Spinal cord (tissue), 10 donors: Measurements from ENCODE around the gene GSG1. TPM values are rescaled to one million over a fixed set of nuclear protein-coding genes. Genes with fewer than 3 reads are reported as not detected.

Source experiments
- DNase-seq, 6 donors: peaks; one replicate each; pipeline versions ENCODE4 v3.0.0 to v3.0.0-alpha.2; 2013 to 2015; ENCODE audit warnings: low spot score in 6 of 6, low read depth in 4 of 6
- H3K27ac ChIP-seq: one replicate; pipeline ENCODE4 v1.5.1; 2013; ENCODE audit warnings: low read depth, low read length, control low read depth
- H3K27me3 ChIP-seq: one replicate; pipeline ENCODE4 v1.6.1; 2013; ENCODE audit warnings: low read length; ENCODE audit not compliant: control insufficient read depth, insufficient read depth
- H3K36me3 ChIP-seq: one replicate; pipeline ENCODE4 v1.6.1; 2013; ENCODE audit warnings: low read length; ENCODE audit not compliant: control insufficient read depth, insufficient read depth
- H3K4me1 ChIP-seq: one replicate; pipeline ENCODE4 v1.6.1; 2013; ENCODE audit warnings: low read length; ENCODE audit not compliant: control insufficient read depth, insufficient read depth
- H3K4me3 ChIP-seq: one replicate; pipeline ENCODE4 v1.5.1; 2013; ENCODE audit warnings: low read depth, low read length, control low read depth
- H3K9me3 ChIP-seq: one replicate; pipeline ENCODE4 v1.6.1; 2013; ENCODE audit warnings: low read length; ENCODE audit not compliant: control insufficient read depth, insufficient read depth
- WGBS: methylation state at CpG from one replicate; pipeline ENCODE4 v1.1.5; 2013; ENCODE audit warnings: missing lambda C conversion rate; ENCODE audit not compliant: insufficient coverage; 5-methylcytosine and 5-hydroxymethylcytosine counted together
- polyA plus RNA-seq, 2 donors: library from polyadenylated mRNA; unstranded; fragments of 120-200 nt; gene quantifications; one replicate each; pipeline ENCODE4 v1.2.1, GENCODE V29; 2013; ENCODE audit not compliant: insufficient read length in 2 of 2
- total RNA-seq, 2 donors: library from RNA; depleted of rRNA in 1 of 2; stranded (reverse); fragments of 120-200 nt in 1 of 2; fragments of >200 nt in 1 of 2; gene quantifications; one replicate each; pipeline versions ENCODE4 v1.2.3 to v1.2.4, GENCODE V29; 2013 to 2014
- donor health status: healthy.

Gene GSG1
- total and polyA plus RNA-seq, 4 donors: 0.59 to 0.78 (median 0.77) TPM; not detected in 1

- no CpG with 5 or more reads among the region's 2 CpGs for WGBS
- no peak overlapping the region for H3K4me3 ChIP-seq
- no peaks in the 10 kb centered on the region for H3K36me3 ChIP-seq
- H3K9me3 ChIP-seq: no peaks in the 10 kb centered on the region
- no peaks in the 10 kb centered on the region for H3K27me3 ChIP-seq
- H3K27ac ChIP-seq: no peak overlapping the region
- DNase-seq: no peak
- no peaks in the 10 kb centered on the region for H3K4me1 ChIP-seq
Observed at GRCh38 chr12:13052421-13052820, 51.0 kb downstream of the GSG1 start.

- Histone ChIP-seq H3K9me3 (no peaks in the 10 kb centered on the region), H3K4me1 (peaks cover 4% of the 10 kb centered on the region), H3K36me3 (no peaks in the 10 kb centered on the region), H3K4me3 (no peak overlapping the region), H3K27me3 (no peaks in the 10 kb centered on the region), H3K27ac (no peak overlapping the region)
- no peak for DNase-seq
- no CpG with 5 or more reads among the region's 3 CpGs for WGBS
Observed at GRCh38 chr12:13049816-13050215, 53.7 kb downstream of the GSG1 start.

- H3K4me1 ChIP-seq: peaks cover 4% of the 10 kb centered on the region
- H3K9me3 ChIP-seq: no peaks in the 10 kb centered on the region
- no peaks in the 10 kb centered on the region for H3K36me3 ChIP-seq
- 80% methylated on average over 1 of the region's 1 CpG for WGBS
- DNase-seq: no peak
- no peak overlapping the region for H3K27ac ChIP-seq
- H3K27me3 ChIP-seq: no peaks in the 10 kb centered on the region
- H3K4me3 ChIP-seq: no peak overlapping the region
Observed at GRCh38 chr12:13046964-13047363, 56.5 kb downstream of the GSG1 start.

GRCh38 chr12:13045816-13046215 lies 57.7 kb downstream of the GSG1 start:
- no peaks in the 10 kb centered on the region for H3K36me3 ChIP-seq
- peaks cover 4% of the 10 kb centered on the region for H3K4me1 ChIP-seq
- no peak overlapping the region for H3K4me3 ChIP-seq
- H3K27ac ChIP-seq: no peak overlapping the region
- no peaks in the 10 kb centered on the region for H3K9me3 ChIP-seq
- WGBS: no CpG with 5 or more reads among the region's 8 CpGs
- no peaks in the 10 kb centered on the region for H3K27me3 ChIP-seq
- no peak for DNase-seq

GRCh38 chr12:13044906-13045299 lies 58.6 kb downstream of the GSG1 start:
- Histone ChIP-seq H3K27me3 (no peaks in the 10 kb centered on the region), H3K27ac (no peak overlapping the region), H3K36me3 (no peaks in the 10 kb centered on the region), H3K4me1 (peaks cover 4% of the 10 kb centered on the region), H3K9me3 (no peaks in the 10 kb centered on the region), H3K4me3 (peak overlapping the region; percentile 72)
- peak in 2 of 6 donors; percentile 17 to 42 for DNase-seq
- 7% methylated on average over 3 of the region's 5 CpGs for WGBS

- H3K27ac ChIP-seq: no peak within 1 kb of the TSS
Observed at GRCh38 chr12:13044002-13044905, 59.2 kb downstream of the GSG1 start, which contains the start of gene FAM234B. FAM234B (plus strand) TSS chr12:13044381; CDS start chr12:13044404, 23 bp downstream.

GRCh38 chr12:13042666-13043230 lies 60.7 kb downstream of the GSG1 start:
- Histone ChIP-seq H3K36me3 (no peaks in the 10 kb centered on the region), H3K27ac (no peak overlapping the region), H3K4me1 (peaks cover 4% of the 10 kb centered on the region), H3K4me3 (no peak overlapping the region), H3K27me3 (no peaks in the 10 kb centered on the region), H3K9me3 (no peaks in the 10 kb centered on the region)
- WGBS: 63% methylated on average over 1 of the region's 4 CpGs
- no peak for DNase-seq

More at GRCh38 chr12:13044002-13044905, 59.2 kb downstream of the GSG1 start, which contains the start of gene FAM234B:
- under 1% methylated on average over 66 of the region's 74 CpGs for WGBS
- Histone ChIP-seq H3K9me3 (no peaks in the 10 kb centered on the region), H3K27me3 (no peaks in the 10 kb centered on the region), H3K36me3 (no peaks in the 10 kb centered on the region), H3K4me3 (peak within 1 kb of the TSS; percentile 72), H3K4me1 (peaks cover 4% of the 10 kb centered on the region)
- DNase-seq: peak; percentile 55 to 94 (median 69)

GRCh38 chr12:13041224-13041623 lies 62.2 kb downstream of the GSG1 start:
- Histone ChIP-seq H3K4me1 (peaks cover 4% of the 10 kb centered on the region), H3K4me3 (no peak overlapping the region), H3K9me3 (no peaks in the 10 kb centered on the region), H3K27ac (no peak overlapping the region), H3K27me3 (no peaks in the 10 kb centered on the region), H3K36me3 (no peaks in the 10 kb centered on the region)
- DNase-seq: no peak
- 92% methylated on average over 2 of the region's 2 CpGs for WGBS

GRCh38 chr12:13039328-13039956 lies 64.0 kb downstream of the GSG1 start:
- peak in 1 of 6 donors; percentile 9 for DNase-seq
- 32% methylated on average over 3 of the region's 5 CpGs for WGBS
- H3K27me3 ChIP-seq: no peaks in the 10 kb centered on the region
- H3K36me3 ChIP-seq: no peaks in the 10 kb centered on the region
- no peak overlapping the region for H3K27ac ChIP-seq
- no peak overlapping the region for H3K4me3 ChIP-seq
- no peaks in the 10 kb centered on the region for H3K9me3 ChIP-seq
- H3K4me1 ChIP-seq: no peaks in the 10 kb centered on the region
